Hepatocyte (in vitro differentiated cells): Measurements from ENCODE around the gene ARL2.

ENCODE experiments used
- CTCF ChIP-seq: fragments of 200-600 bp; sonication (generic); IDR thresholded peaks from 2 replicates; pipeline ENCODE4 v1.5.1; 2016; ENCODE audit warnings: antibody characterized with exemption, mild to moderate bottlenecking; ENCODE audit not compliant: poor library complexity
- EZH2phosphoT487 ChIP-seq: fragments of 200-600 bp; sonication (generic); IDR thresholded peaks from one replicate; pipeline ENCODE4 v1.6.1; 2018; ENCODE audit warnings: antibody characterized with exemption, mild to moderate bottlenecking, low read depth, moderate library complexity; ENCODE audit not compliant: unreplicated experiment, severe bottlenecking

GRCh38 chr11:65055538-65055937 lies 41.6 kb downstream of the ARL2 start:
- no peak for TF ChIP-seq CTCF
- TF ChIP-seq EZH2phosphoT487, result no peak
